ENCODE data around the gene PIP5K1C.

Gene PIP5K1C

GRCh38 chr19:3615524-3616135 lies 84.6 kb downstream of the PIP5K1C start:
- Histone ChIP-seq H3F3A (ENCODE audit: insufficient read depth) (no peaks in the 10 kb centered on the region), H4K20me1 (ENCODE audit: low read depth, low read length) (no peaks in the 10 kb centered on the region), H3K9me2 (replicated peaks; ENCODE audit: insufficient read depth, low read length) (no peaks in the 10 kb centered on the region), H3K4me2 (ENCODE audit: low read depth, low read length, poor library complexity, severe bottlenecking) (no peak overlapping the region), H3K79me2 (ENCODE audit: insufficient read depth, low read length) (no peaks in the 10 kb centered on the region), H2AFZ (ENCODE audit: low read depth, low read length, severe bottlenecking) (no peak overlapping the region), H3K9ac (ENCODE audit: low read length) (no peak overlapping the region), H3K36me3 (ENCODE audit: low read length) (no peaks in the 10 kb centered on the region), H3K27ac (ENCODE audit: low read depth, low read length) (no peak overlapping the region), H3K9me3 (ENCODE audit: insufficient read depth, low read length) (no peaks in the 10 kb centered on the region), H3K4me3 (ENCODE audit: insufficient read depth, low read length, poor library complexity, severe bottlenecking) (no peak overlapping the region), H3K27me3 (ENCODE audit: low read length) (no peaks in the 10 kb centered on the region)
- TF ChIP-seq CTCF (IDR thresholded peaks at IDR 0.05; ENCODE audit: insufficient read depth, low read length, poor library complexity, severe bottlenecking) (no peak), EZH2phosphoT487 (conservative IDR thresholded peaks at IDR 0.05; ENCODE audit: low read length) (no peak)

DNA sequence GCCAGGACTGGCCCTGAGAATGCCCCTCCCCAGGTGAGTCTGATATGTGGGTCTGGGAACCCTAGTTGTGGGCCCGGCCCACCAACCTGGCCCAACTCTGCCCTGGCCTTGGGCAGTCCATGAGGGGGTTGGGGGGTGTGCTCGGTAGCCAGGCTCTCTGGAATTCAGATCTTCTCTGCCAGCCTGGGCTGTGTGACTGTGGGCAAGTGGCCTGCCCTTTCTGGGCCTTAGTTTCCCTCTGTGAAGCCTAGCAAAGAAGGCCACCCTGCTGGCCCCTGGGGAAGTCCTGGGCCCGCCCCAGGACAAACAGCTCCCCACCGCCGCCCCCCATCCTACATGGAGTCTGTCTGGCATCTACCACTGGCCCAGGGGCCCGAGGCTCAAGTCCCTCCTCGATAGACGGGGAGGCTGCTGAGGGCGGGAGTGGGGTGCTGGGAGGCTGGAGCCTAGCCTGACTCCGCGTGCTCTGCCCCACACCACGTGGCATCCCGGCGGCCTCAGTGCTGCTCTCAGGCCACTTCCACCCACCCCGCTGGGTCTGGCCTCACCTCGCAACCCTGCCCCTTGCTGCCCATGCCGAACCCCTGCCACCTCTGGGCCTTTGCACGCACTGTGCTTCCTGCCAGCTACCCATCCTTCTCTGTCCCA lies 85.3 kb downstream of the PIP5K1C start:
- Histone ChIP-seq H3K79me2 (ENCODE audit: insufficient read depth, low read length) (no peaks in the 10 kb centered on the region), H2AFZ (ENCODE audit: low read depth, low read length, severe bottlenecking) (no peak overlapping the region), H3K27ac (ENCODE audit: low read depth, low read length) (no peak overlapping the region), H3K4me2 (ENCODE audit: low read depth, low read length, poor library complexity, severe bottlenecking) (no peak overlapping the region), H3F3A (ENCODE audit: insufficient read depth) (no peaks in the 10 kb centered on the region), H3K36me3 (ENCODE audit: low read length) (no peaks in the 10 kb centered on the region), H4K20me1 (ENCODE audit: low read depth, low read length) (no peaks in the 10 kb centered on the region), H3K9me3 (ENCODE audit: insufficient read depth, low read length) (no peaks in the 10 kb centered on the region), H3K9me2 (replicated peaks; ENCODE audit: insufficient read depth, low read length) (no peaks in the 10 kb centered on the region), H3K9ac (ENCODE audit: low read length) (no peak overlapping the region), H3K27me3 (ENCODE audit: low read length) (no peaks in the 10 kb centered on the region), H3K4me3 (ENCODE audit: insufficient read depth, low read length, poor library complexity, severe bottlenecking) (no peak overlapping the region)
- TF ChIP-seq CTCF (IDR thresholded peaks at IDR 0.05; ENCODE audit: insufficient read depth, low read length, poor library complexity, severe bottlenecking) (no peak), EZH2phosphoT487 (conservative IDR thresholded peaks at IDR 0.05; ENCODE audit: low read length) (no peak)

DNA sequence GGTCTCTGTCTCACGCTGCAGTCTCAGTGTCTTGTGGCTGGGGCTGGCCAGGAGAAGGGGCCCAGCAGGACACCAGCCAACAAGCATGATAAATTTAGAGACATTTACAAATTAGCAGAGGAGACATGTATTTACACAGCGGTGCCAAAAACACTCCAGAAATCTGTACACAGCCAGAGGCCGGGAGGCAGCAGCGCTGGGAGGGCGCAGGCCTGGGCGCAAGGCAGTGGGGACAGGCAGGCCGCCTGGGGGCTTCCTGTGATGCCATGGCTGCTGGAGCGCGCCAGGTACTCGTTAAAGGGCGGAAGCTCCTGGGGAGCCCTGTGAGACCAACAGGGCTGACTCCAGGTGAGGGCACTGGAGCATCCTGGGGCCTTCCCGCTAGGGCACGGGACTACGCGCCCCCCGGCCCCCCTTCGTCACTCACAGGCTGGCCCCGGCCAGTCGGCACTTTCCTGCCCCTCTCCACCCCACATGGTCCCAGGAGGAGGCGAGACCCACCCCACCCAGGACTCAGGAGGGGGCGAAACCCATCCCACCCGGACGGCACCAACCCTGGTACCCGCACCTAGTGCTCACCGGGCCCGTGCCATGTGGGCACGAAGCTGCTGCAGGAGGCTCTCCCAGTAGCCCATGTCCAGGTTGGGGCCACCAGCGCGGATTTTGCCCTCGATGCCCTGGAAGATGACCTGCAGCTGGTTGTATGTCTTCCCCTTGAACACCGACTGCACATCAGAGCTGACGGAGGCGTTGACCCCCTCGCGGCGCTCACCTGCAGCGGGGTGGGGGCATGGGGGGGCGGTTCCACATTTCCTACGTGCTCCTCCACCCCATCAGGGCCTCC lies 86.2 kb downstream of the PIP5K1C start:
- Histone ChIP-seq H4K20me1 (ENCODE audit: low read depth, low read length) (no peaks in the 10 kb centered on the region), H2AFZ (ENCODE audit: low read depth, low read length, severe bottlenecking) (no peak overlapping the region), H3K79me2 (ENCODE audit: insufficient read depth, low read length) (no peaks in the 10 kb centered on the region), H3K27ac (ENCODE audit: low read depth, low read length) (no peak overlapping the region), H3K9me2 (replicated peaks; ENCODE audit: insufficient read depth, low read length) (no peaks in the 10 kb centered on the region), H3F3A (ENCODE audit: insufficient read depth) (no peaks in the 10 kb centered on the region), H3K4me2 (ENCODE audit: low read depth, low read length, poor library complexity, severe bottlenecking) (no peak overlapping the region), H3K9ac (ENCODE audit: low read length) (no peak overlapping the region), H3K27me3 (ENCODE audit: low read length) (no peaks in the 10 kb centered on the region), H3K36me3 (ENCODE audit: low read length) (no peaks in the 10 kb centered on the region), H3K9me3 (ENCODE audit: insufficient read depth, low read length) (no peaks in the 10 kb centered on the region), H3K4me3 (ENCODE audit: insufficient read depth, low read length, poor library complexity, severe bottlenecking) (no peak overlapping the region)
- TF ChIP-seq CTCF (IDR thresholded peaks at IDR 0.05; ENCODE audit: insufficient read depth, low read length, poor library complexity, severe bottlenecking), result no peak
- TF ChIP-seq EZH2phosphoT487 (conservative IDR thresholded peaks at IDR 0.05; ENCODE audit: low read length), result no peak
